ENCODE measurements around the gene SEC14L1.

- no peak for TF ChIP-seq ZNF335 (tag by site-specific recombination; conservative IDR thresholded peaks at IDR 0.05)
- TF ChIP-seq, protein P1, sequence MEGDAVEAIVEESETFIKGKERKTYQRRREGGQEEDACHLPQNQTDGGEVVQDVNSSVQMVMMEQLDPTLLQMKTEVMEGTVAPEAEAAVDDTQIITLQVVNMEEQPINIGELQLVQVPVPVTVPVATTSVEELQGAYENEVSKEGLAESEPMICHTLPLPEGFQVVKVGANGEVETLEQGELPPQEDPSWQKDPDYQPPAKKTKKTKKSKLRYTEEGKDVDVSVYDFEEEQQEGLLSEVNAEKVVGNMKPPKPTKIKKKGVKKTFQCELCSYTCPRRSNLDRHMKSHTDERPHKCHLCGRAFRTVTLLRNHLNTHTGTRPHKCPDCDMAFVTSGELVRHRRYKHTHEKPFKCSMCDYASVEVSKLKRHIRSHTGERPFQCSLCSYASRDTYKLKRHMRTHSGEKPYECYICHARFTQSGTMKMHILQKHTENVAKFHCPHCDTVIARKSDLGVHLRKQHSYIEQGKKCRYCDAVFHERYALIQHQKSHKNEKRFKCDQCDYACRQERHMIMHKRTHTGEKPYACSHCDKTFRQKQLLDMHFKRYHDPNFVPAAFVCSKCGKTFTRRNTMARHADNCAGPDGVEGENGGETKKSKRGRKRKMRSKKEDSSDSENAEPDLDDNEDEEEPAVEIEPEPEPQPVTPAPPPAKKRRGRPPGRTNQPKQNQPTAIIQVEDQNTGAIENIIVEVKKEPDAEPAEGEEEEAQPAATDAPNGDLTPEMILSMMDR (tag by site-specific recombination; IDR thresholded peaks at IDR 0.05), result no peak
- no peak for TF ChIP-seq ZNF560 (tag by site-specific recombination; IDR thresholded peaks at IDR 0.05; ENCODE audit: borderline replicate concordance)
- TF ChIP-seq PRDM1 (tag by site-specific recombination; IDR thresholded peaks at IDR 0.05), result no peak
- TF ChIP-seq, protein P2, sequence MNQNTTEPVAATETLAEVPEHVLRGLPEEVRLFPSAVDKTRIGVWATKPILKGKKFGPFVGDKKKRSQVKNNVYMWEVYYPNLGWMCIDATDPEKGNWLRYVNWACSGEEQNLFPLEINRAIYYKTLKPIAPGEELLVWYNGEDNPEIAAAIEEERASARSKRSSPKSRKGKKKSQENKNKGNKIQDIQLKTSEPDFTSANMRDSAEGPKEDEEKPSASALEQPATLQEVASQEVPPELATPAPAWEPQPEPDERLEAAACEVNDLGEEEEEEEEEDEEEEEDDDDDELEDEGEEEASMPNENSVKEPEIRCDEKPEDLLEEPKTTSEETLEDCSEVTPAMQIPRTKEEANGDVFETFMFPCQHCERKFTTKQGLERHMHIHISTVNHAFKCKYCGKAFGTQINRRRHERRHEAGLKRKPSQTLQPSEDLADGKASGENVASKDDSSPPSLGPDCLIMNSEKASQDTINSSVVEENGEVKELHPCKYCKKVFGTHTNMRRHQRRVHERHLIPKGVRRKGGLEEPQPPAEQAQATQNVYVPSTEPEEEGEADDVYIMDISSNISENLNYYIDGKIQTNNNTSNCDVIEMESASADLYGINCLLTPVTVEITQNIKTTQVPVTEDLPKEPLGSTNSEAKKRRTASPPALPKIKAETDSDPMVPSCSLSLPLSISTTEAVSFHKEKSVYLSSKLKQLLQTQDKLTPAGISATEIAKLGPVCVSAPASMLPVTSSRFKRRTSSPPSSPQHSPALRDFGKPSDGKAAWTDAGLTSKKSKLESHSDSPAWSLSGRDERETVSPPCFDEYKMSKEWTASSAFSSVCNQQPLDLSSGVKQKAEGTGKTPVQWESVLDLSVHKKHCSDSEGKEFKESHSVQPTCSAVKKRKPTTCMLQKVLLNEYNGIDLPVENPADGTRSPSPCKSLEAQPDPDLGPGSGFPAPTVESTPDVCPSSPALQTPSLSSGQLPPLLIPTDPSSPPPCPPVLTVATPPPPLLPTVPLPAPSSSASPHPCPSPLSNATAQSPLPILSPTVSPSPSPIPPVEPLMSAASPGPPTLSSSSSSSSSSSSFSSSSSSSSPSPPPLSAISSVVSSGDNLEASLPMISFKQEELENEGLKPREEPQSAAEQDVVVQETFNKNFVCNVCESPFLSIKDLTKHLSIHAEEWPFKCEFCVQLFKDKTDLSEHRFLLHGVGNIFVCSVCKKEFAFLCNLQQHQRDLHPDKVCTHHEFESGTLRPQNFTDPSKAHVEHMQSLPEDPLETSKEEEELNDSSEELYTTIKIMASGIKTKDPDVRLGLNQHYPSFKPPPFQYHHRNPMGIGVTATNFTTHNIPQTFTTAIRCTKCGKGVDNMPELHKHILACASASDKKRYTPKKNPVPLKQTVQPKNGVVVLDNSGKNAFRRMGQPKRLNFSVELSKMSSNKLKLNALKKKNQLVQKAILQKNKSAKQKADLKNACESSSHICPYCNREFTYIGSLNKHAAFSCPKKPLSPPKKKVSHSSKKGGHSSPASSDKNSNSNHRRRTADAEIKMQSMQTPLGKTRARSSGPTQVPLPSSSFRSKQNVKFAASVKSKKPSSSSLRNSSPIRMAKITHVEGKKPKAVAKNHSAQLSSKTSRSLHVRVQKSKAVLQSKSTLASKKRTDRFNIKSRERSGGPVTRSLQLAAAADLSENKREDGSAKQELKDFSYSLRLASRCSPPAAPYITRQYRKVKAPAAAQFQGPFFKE (tag by site-specific recombination; IDR thresholded peaks at IDR 0.05; ENCODE audit: borderline replicate concordance), result no peak
- no peak for TF ChIP-seq ZNF658 (tag by site-specific recombination; IDR thresholded peaks at IDR 0.05)
- TF ChIP-seq ZNF501 (tag by site-specific recombination; IDR thresholded peaks at IDR 0.05), result no peak
- TF ChIP-seq ZBTB49 (tag by site-specific recombination; IDR thresholded peaks at IDR 0.05; ENCODE audit: low read depth), result no peak
- TF ChIP-seq BCL11A (tag by site-specific recombination; IDR thresholded peaks at IDR 0.05; ENCODE audit: low read depth), result no peak
Measured at GRCh38 chr17:77105706-77106105, 35.1 kb upstream of the SEC14L1 start.
